HUDEP-2 (cell line): ENCODE measurements around the gene ZEB2.

Experiments used
- DNase-seq, 76 experiments: peaks; one replicate each; lab custom pipeline; 2025; ENCODE audit not compliant: unreplicated experiment in 76 of 76; lab: John Stamatoyannopoulos, UW

ZEB2 gene

GRCh38 chr2:144401036-144401435, 118.9 kb downstream of the ZEB2 start:
- no peak for DNase-seq

- no peak for DNase-seq
Measured at GRCh38 chr2:144396318-144396717, 123.6 kb downstream of the ZEB2 start.

GRCh38 chr2:144390424-144391020, 129.4 kb downstream of the ZEB2 start:
- no peak for DNase-seq

- DNase-seq, result no peak
Measured at GRCh38 chr2:144389930-144390311, 130.0 kb downstream of the ZEB2 start.

- no peak for DNase-seq
Measured at GRCh38 chr2:144389151-144389929, 130.6 kb downstream of the ZEB2 start.

GRCh38 chr2:144385381-144385780, 134.5 kb downstream of the ZEB2 start:
- no peak for DNase-seq

- DNase-seq, result no peak
Measured at GRCh38 chr2:144383571-144384100, 136.3 kb downstream of the ZEB2 start.

- peak in 2 of 76 experiments; percentile 5 to 7 for DNase-seq
Measured at GRCh38 chr2:144382849-144383248, 137.1 kb downstream of the ZEB2 start.

GRCh38 chr2:144381716-144382115, 138.2 kb downstream of the ZEB2 start:
- DNase-seq, result no peak

- DNase-seq, result no peak
Measured at GRCh38 chr2:144379851-144380311, 140.0 kb downstream of the ZEB2 start.

GRCh38 chr2:144378551-144378950, 141.4 kb downstream of the ZEB2 start:
- no peak for DNase-seq

GRCh38 chr2:144377914-144378313, 142.0 kb downstream of the ZEB2 start:
- no peak for DNase-seq

GRCh38 chr2:144376926-144377325, 143.0 kb downstream of the ZEB2 start:
- DNase-seq, result no peak

GRCh38 chr2:144376460-144376859, 143.5 kb downstream of the ZEB2 start:
- DNase-seq, result no peak

- peak in 1 of 76 experiments; percentile 46 for DNase-seq
Measured at GRCh38 chr2:144374163-144374661, 145.7 kb downstream of the ZEB2 start.

GRCh38 chr2:144372410-144373080, 147.4 kb downstream of the ZEB2 start:
- DNase-seq, result peak in 60 of 76 experiments; percentile 6 to 82 (median 41)

GRCh38 chr2:144370937-144371584, 148.9 kb downstream of the ZEB2 start:
- DNase-seq, result peak in 33 of 76 experiments; percentile 13 to 79 (median 45)

- no peak for DNase-seq
Measured at GRCh38 chr2:144369416-144369815, 150.5 kb downstream of the ZEB2 start.

GRCh38 chr2:144366825-144367429, 153.0 kb downstream of the ZEB2 start:
- no peak for DNase-seq
